GM12878 (cell line): ENCODE data around the gene PARVA. TPM values are rescaled to one million over a fixed set of nuclear protein-coding genes. Genes with fewer than 3 reads are reported as not detected.

Source experiments
- ATAC-seq: fragments of 200-7000 bp; cut with Tn5 transposase; 3 replicates; pipeline ENCODE4 v1.9.1; 2020; ENCODE audit warnings: mild to moderate bottlenecking, moderate library complexity
- BruUV-seq: library from RNA; stranded (reverse); fragments of 400-500 nt; replicated peaks from 2 replicates; lab custom pipeline; 2021; lab: Mats Ljungman, UMichigan
- CTCF ChIA-PET: fragments of 300-600 bp; sonication (Branson Sonifier 250); formaldehyde crosslinking; extraction: SDS; loops from one replicate; lab custom pipeline; 2021; ENCODE audit warnings: inconsistent platforms; lab: Yijun Ruan, JAX
- POLR2A ChIA-PET: fragments of 350-600 bp; formaldehyde crosslinking; extraction: SDS; loops from one replicate; lab custom pipeline; 2021; ENCODE audit warnings: inconsistent platforms; lab: Charles Lee
- RAD21 ChIA-PET: fragments of 300-600 bp; sonication (Branson Sonifier 250); formaldehyde crosslinking; loops from one replicate; lab custom pipeline; 2023; ENCODE audit warnings: antibody characterized with exemption; ENCODE audit not compliant: unreplicated experiment; lab: Charles Lee
- SMC1A ChIA-PET: fragments of 300-600 bp; sonication (Branson Sonifier 250); formaldehyde crosslinking; loops from one replicate; lab custom pipeline; 2023; ENCODE audit not compliant: unreplicated experiment, uncharacterized antibody; lab: Charles Lee
- DNase-seq: peaks from one replicate; pipeline ENCODE4 v3.0.0-alpha.2; 2011; ENCODE audit warnings: low read depth, low spot score
- FAIRE-seq: peaks from 3 replicates; lab custom pipeline; 2011; peaks lifted over from hg19 to GRCh38; lab: Jason Lieb, UNC
- H2AFZ ChIP-seq: 2 replicates; pipeline ENCODE4 v1.6.0; 2011; ENCODE audit warnings: low read depth, low read length, control low read depth; ENCODE audit not compliant: control insufficient read depth
- H3K27ac ChIP-seq: 2 replicates; pipeline ENCODE4 v1.5.1; 2011; ENCODE audit warnings: control low read depth; ENCODE audit not compliant: control insufficient read depth, insufficient read depth
- H3K27me3 ChIP-seq, 2 experiments: replicated peaks in 1 of 2; 2 replicates each; pipeline versions ENCODE4 v1.6.0 to v1.6.1; 2011; ENCODE audit warnings: low read length in 1 of 2; ENCODE audit not compliant: control insufficient read depth in 2 of 2, insufficient read depth in 2 of 2
- H3K36me3 ChIP-seq, 2 experiments: 2 replicates each; pipeline ENCODE4 v1.5.1; 2011; ENCODE audit warnings: low read length in 1 of 2; ENCODE audit not compliant: control insufficient read depth in 2 of 2, insufficient read depth in 2 of 2
- H3K4me1 ChIP-seq: 2 replicates; pipeline ENCODE4 v1.6.1; 2011; ENCODE audit warnings: mild to moderate bottlenecking, low read length, moderate library complexity, mixed read lengths; ENCODE audit not compliant: control insufficient read depth, insufficient read depth
- H3K4me2 ChIP-seq: 2 replicates; pipeline ENCODE4 v1.6.0; 2011; ENCODE audit warnings: control low read depth; ENCODE audit not compliant: control insufficient read depth, insufficient read depth
- H3K4me3 ChIP-seq: fragments of 200-600 bp; sonication (generic); 2 replicates; pipeline ENCODE4 v1.5.1; 2016
- H3K79me2 ChIP-seq: 2 replicates; pipeline ENCODE4 v1.6.0; 2011; ENCODE audit warnings: low read length; ENCODE audit not compliant: control insufficient read depth, insufficient read depth
- H3K9ac ChIP-seq: 2 replicates; pipeline ENCODE4 v1.8.0; 2011; ENCODE audit warnings: low read length, control low read depth, mixed read lengths; ENCODE audit not compliant: control insufficient read depth, insufficient read depth
- H3K9me3 ChIP-seq: replicated peaks from 3 replicates; pipeline ENCODE4 v1.5.1; 2011; ENCODE audit warnings: mild to moderate bottlenecking, low read length; ENCODE audit not compliant: control insufficient read depth, insufficient read depth
- H4K20me1 ChIP-seq: 2 replicates; pipeline ENCODE4 v1.6.0; 2011; ENCODE audit not compliant: control insufficient read depth, insufficient read depth
- ATF7 ChIP-seq: fragments of 450-650 bp; IDR thresholded peaks from 2 replicates; pipeline ENCODE4 v1.6.1; 2016; ENCODE audit warnings: low read depth, mild to moderate bottlenecking
- BMI1 ChIP-seq: fragments of 450-650 bp; IDR thresholded peaks from 2 replicates; pipeline ENCODE4 v1.6.1; 2016; ENCODE audit warnings: mild to moderate bottlenecking, moderate library complexity, borderline replicate concordance
- EED ChIP-seq: sonication (generic); IDR thresholded peaks from 2 replicates; pipeline ENCODE4 v1.6.1; 2016; ENCODE audit warnings: antibody characterized with exemption, low read depth
- EP300 ChIP-seq, 2 experiments: fragments of 150-350 bp in 1 of 2; IDR thresholded peaks; 2 replicates each; pipeline ENCODE4 v1.6.1; 2011 to 2012; ENCODE audit warnings: low read depth in 2 of 2, low read length in 2 of 2, borderline replicate concordance in 1 of 2, improper control_type of control experiment in 1 of 2, inconsistent platforms in 1 of 2; ENCODE audit not compliant: control insufficient read depth in 1 of 2
- IKZF1 ChIP-seq: fragments of 450-650 bp; conservative IDR thresholded peaks from 2 replicates; pipeline ENCODE4 v1.6.1; 2017; ENCODE audit warnings: antibody characterized with exemption, mild to moderate bottlenecking
- SKIL ChIP-seq: fragments of 450-650 bp; IDR thresholded peaks from 2 replicates; pipeline ENCODE4 v1.6.1; 2017; ENCODE audit warnings: mild to moderate bottlenecking, low read depth, inconsistent platforms; ENCODE audit not compliant: poor library complexity, severe bottlenecking
- SREBF1 ChIP-seq: IDR thresholded peaks from 2 replicates; pipeline ENCODE4 v1.6.1; 2012; ENCODE audit warnings: mild to moderate bottlenecking, low read length
- TARDBP ChIP-seq: IDR thresholded peaks from 2 replicates; pipeline ENCODE4 v1.6.1; 2016; ENCODE audit warnings: borderline replicate concordance
- YBX1 ChIP-seq: fragments of 450-650 bp; IDR thresholded peaks from 2 replicates; pipeline ENCODE4 v1.6.1; 2016; ENCODE audit warnings: antibody characterized with exemption
- WGBS: methylation state at CpG from one replicate; pipeline ENCODE4 v1.1.6; 2016; ENCODE audit warnings: low lambda C conversion rate; ENCODE audit not compliant: insufficient replicate concordance, insufficient coverage; ENCODE audit errors: missing lambda C conversion rate; 5-methylcytosine and 5-hydroxymethylcytosine counted together
- in situ Hi-C: fragments of 300-500 bp; cut with MboI; formaldehyde crosslinking; loops from 9 replicates; pipeline ENCODE4 v1.14.3; 2018; ENCODE audit warnings: mixed read lengths
- intact Hi-C: fragments of 100-400 bp; cut with micrococcal nuclease; formaldehyde crosslinking; loops from one replicate; pipeline ENCODE4 v1.14.2; 2022; ENCODE audit not compliant: unreplicated experiment
- polyA plus RNA-seq, 11 experiments: library from polyadenylated mRNA; depleted of rRNA in 4 of 11; unstranded in 6 of 11; stranded (reverse) in 5 of 11; fragments of >200 nt; fragmentation: Nextera tagmentation in 4 of 11; fragmentation: Illumina TruSeq in 1 of 11; extraction: Ambion mirVana in 4 of 11; extraction: Trizol in 1 of 11; gene quantifications; 1 replicate in 1 of 11; 2 replicates in 10 of 11; pipeline versions ENCODE4 v1.2.1 to v1.2.3, GENCODE V29; 2011 to 2016; ENCODE audit warnings: inconsistent platforms in 2 of 11, missing spikeins in 2 of 11, low read depth in 1 of 11
- total RNA-seq, 4 experiments: library from RNA; depleted of rRNA in 3 of 4; stranded (reverse); fragments of >200 nt in 3 of 4; fragmentation: Illumina TruSeq in 1 of 4; extraction: Trizol in 1 of 4; gene quantifications; 2 replicates each; pipeline versions ENCODE4 v1.2.1 to v1.2.3, GENCODE V29; 2013 to 2021
- TF ChIP-seq, protein P1 (sequence below): IDR thresholded peaks from 2 replicates; pipeline ENCODE4 v1.6.1; 2012; ENCODE audit warnings: improper control_type of control experiment, low read depth, low read length; ENCODE audit not compliant: insufficient replicate concordance
- TF ChIP-seq, protein P2 (sequence below): fragments of 450-650 bp; conservative IDR thresholded peaks from 2 replicates; pipeline ENCODE4 v1.6.1; 2017; ENCODE audit warnings: mild to moderate bottlenecking, moderate library complexity
- TF ChIP-seq, protein P3 (sequence below): fragments of 450-650 bp; IDR thresholded peaks from 2 replicates; pipeline ENCODE4 v1.6.1; 2017; ENCODE audit warnings: low read depth, mild to moderate bottlenecking, moderate library complexity

The PARVA gene
- total and polyA plus RNA-seq, 10 of the 15 experiments (the other 5 are each of a cell fraction or from before 2014, with no cell fraction given) = 0.01 to 0.44 (median 0.03) TPM; not detected in 7

DNA sequence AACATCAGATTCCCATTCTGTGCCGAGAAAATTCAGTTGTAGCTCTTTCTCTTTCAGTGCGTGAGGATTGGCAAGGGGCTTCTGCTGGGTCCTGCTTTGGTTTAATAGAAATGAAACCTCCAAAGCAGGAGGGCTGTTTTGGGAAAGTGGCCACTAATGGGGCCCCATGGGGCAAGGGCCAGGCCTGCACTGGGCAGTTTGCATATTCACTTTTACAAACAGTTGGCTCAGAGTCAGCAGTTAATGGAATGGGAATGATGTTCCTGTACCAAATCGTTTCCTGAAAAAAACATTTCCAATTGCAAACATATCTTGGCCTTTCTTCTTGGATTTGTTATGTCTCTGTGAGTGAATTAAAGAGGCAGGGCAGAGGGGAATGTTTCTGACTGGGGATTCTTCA, 92.1 kb downstream of the PARVA start (continued):
- TF ChIP-seq SKIL (no peak), EED (no peak), TARDBP (no peak), ATF7 (no peak)

GRCh38 chr11:12470236-12470635, 92.9 kb downstream of the PARVA start:
- RAD21 ChIA-PET = no interaction called here
- Histone ChIP-seq H3K79me2 (no peaks in the 10 kb centered on the region), H3K9me3 (no peaks in the 10 kb centered on the region), H3K4me3 (no peak overlapping the region), H3K4me2 (no peak overlapping the region), H4K20me1 (no peaks in the 10 kb centered on the region), H3K4me1 (no peaks in the 10 kb centered on the region), H3K27ac (no peak overlapping the region), H3K36me3 (no peaks in the 10 kb centered on the region), H2AFZ (no peak overlapping the region), H3K27me3 (no peaks in the 10 kb centered on the region; a peak in 1 of 4 replicates), H3K9ac (no peak overlapping the region)
- intact Hi-C loops = no loop called here
- WGBS = 0% methylated on average over 2 of the region's 2 CpGs
- BruUV-seq = no TSS peak
- in situ Hi-C loops = no loop called here
- CTCF ChIA-PET = no interaction called here
- SMC1A ChIA-PET = no interaction called here
- no peak for FAIRE-seq
- no peak for ATAC-seq
- POLR2A ChIA-PET = no interaction called here
- no peak for DNase-seq
- TF ChIP-seq EP300 (IDR thresholded peaks at IDR 0.05; ENCODE audit: borderline replicate concordance in 1 of 2, control insufficient read depth in 1 of 2, low read depth in 2 of 2, low read length in 2 of 2) (no peak), IKZF1 (no peak), SREBF1 (no peak), BMI1 (no peak), YBX1 (no peak)
- TF ChIP-seq, protein P1, sequence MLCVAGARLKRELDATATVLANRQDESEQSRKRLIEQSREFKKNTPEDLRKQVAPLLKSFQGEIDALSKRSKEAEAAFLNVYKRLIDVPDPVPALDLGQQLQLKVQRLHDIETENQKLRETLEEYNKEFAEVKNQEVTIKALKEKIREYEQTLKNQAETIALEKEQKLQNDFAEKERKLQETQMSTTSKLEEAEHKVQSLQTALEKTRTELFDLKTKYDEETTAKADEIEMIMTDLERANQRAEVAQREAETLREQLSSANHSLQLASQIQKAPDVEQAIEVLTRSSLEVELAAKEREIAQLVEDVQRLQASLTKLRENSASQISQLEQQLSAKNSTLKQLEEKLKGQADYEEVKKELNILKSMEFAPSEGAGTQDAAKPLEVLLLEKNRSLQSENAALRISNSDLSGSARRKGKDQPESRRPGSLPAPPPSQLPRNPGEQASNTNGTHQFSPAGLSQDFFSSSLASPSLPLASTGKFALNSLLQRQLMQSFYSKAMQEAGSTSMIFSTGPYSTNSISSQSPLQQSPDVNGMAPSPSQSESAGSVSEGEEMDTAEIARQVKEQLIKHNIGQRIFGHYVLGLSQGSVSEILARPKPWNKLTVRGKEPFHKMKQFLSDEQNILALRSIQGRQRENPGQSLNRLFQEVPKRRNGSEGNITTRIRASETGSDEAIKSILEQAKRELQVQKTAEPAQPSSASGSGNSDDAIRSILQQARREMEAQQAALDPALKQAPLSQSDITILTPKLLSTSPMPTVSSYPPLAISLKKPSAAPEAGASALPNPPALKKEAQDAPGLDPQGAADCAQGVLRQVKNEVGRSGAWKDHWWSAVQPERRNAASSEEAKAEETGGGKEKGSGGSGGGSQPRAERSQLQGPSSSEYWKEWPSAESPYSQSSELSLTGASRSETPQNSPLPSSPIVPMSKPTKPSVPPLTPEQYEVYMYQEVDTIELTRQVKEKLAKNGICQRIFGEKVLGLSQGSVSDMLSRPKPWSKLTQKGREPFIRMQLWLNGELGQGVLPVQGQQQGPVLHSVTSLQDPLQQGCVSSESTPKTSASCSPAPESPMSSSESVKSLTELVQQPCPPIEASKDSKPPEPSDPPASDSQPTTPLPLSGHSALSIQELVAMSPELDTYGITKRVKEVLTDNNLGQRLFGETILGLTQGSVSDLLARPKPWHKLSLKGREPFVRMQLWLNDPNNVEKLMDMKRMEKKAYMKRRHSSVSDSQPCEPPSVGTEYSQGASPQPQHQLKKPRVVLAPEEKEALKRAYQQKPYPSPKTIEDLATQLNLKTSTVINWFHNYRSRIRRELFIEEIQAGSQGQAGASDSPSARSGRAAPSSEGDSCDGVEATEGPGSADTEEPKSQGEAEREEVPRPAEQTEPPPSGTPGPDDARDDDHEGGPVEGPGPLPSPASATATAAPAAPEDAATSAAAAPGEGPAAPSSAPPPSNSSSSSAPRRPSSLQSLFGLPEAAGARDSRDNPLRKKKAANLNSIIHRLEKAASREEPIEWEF = no peak
- TF ChIP-seq, protein P2, sequence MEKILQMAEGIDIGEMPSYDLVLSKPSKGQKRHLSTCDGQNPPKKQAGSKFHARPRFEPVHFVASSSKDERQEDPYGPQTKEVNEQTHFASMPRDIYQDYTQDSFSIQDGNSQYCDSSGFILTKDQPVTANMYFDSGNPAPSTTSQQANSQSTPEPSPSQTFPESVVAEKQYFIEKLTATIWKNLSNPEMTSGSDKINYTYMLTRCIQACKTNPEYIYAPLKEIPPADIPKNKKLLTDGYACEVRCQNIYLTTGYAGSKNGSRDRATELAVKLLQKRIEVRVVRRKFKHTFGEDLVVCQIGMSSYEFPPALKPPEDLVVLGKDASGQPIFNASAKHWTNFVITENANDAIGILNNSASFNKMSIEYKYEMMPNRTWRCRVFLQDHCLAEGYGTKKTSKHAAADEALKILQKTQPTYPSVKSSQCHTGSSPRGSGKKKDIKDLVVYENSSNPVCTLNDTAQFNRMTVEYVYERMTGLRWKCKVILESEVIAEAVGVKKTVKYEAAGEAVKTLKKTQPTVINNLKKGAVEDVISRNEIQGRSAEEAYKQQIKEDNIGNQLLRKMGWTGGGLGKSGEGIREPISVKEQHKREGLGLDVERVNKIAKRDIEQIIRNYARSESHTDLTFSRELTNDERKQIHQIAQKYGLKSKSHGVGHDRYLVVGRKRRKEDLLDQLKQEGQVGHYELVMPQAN = no peak
- TF ChIP-seq, protein P3, sequence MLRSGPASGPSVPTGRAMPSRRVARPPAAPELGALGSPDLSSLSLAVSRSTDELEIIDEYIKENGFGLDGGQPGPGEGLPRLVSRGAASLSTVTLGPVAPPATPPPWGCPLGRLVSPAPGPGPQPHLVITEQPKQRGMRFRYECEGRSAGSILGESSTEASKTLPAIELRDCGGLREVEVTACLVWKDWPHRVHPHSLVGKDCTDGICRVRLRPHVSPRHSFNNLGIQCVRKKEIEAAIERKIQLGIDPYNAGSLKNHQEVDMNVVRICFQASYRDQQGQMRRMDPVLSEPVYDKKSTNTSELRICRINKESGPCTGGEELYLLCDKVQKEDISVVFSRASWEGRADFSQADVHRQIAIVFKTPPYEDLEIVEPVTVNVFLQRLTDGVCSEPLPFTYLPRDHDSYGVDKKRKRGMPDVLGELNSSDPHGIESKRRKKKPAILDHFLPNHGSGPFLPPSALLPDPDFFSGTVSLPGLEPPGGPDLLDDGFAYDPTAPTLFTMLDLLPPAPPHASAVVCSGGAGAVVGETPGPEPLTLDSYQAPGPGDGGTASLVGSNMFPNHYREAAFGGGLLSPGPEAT = no peak
